A549 treated with CORT108297 at 1 μM for 4 hours (cell line): ENCODE measurements around the gene USP12. TPM values are rescaled to one million over a fixed set of nuclear protein-coding genes. Genes with fewer than 3 reads are reported as not detected.

Experiments used
- total RNA-seq: library from RNA; stranded (reverse); fragments of 200-300 nt; extraction: Qiagen RNA extraction; gene quantifications from 5 replicates; pipeline ENCODE4 v1.2.3, GENCODE V29; 2022

USP12 gene
- total RNA-seq = 19.3 to 21.0 TPM (median 19.5 TPM) in 5 replicates

GRCh38 chr13:27171244-27171826 lies at the start of gene USP12:
USP12 (minus strand) TSS chr13:27171811; CDS start chr13:27171639, 172 bp downstream.

Other genes starting within 250 kb of the USP12 start
- 1,210 to 1,778 TPM (median 1,278 TPM) in 5 replicates for gene RPL21, start 79.7 kb upstream of the USP12 start, total RNA-seq
- 2.6 to 5.7 TPM (median 3.5 TPM) in 5 replicates for gene RASL11A, start 99.0 kb upstream of the USP12 start, total RNA-seq